Measurements from ENCODE around the gene GAREM1.

The GAREM1 gene

GRCh38 chr18:32455361-32455760, 15.3 kb downstream of the GAREM1 start:
- no peak for DNase-seq

- DNase-seq: no peak
Observed at GRCh38 chr18:32454593-32454992, 16.1 kb downstream of the GAREM1 start.

GRCh38 chr18:32450874-32451273, 19.8 kb downstream of the GAREM1 start:
- DNase-seq: no peak

- DNase-seq: no peak
Observed at GRCh38 chr18:32450026-32450691, 20.5 kb downstream of the GAREM1 start.

GRCh38 chr18:32446780-32447179, 23.9 kb downstream of the GAREM1 start:
- no peak for DNase-seq

- no peak for DNase-seq
Observed at GRCh38 chr18:32445846-32446245, 24.8 kb downstream of the GAREM1 start.

GRCh38 chr18:32443706-32444215, 26.9 kb downstream of the GAREM1 start:
- no peak for DNase-seq

- no peak for DNase-seq
Observed at GRCh38 chr18:32443033-32443705, 27.5 kb downstream of the GAREM1 start.

- no peak for DNase-seq
Observed at GRCh38 chr18:32442575-32442974, 28.1 kb downstream of the GAREM1 start.

- no peak for DNase-seq
Observed at GRCh38 chr18:32441533-32441932, 29.1 kb downstream of the GAREM1 start.

- no peak for DNase-seq
Observed at GRCh38 chr18:32440518-32440917, 30.2 kb downstream of the GAREM1 start.

- DNase-seq: no peak
Observed at GRCh38 chr18:32439802-32440201, 30.9 kb downstream of the GAREM1 start.

GRCh38 chr18:32439241-32439640, 31.4 kb downstream of the GAREM1 start:
- DNase-seq: no peak

GRCh38 chr18:32438173-32438572, 32.5 kb downstream of the GAREM1 start:
- no peak for DNase-seq

GRCh38 chr18:32437100-32437834, 33.4 kb downstream of the GAREM1 start:
- no peak for DNase-seq

GRCh38 chr18:32435631-32436500, 34.8 kb downstream of the GAREM1 start:
- no peak for DNase-seq

- no peak for DNase-seq
Observed at GRCh38 chr18:32431753-32432152, 38.9 kb downstream of the GAREM1 start.

- DNase-seq: no peak
Observed at GRCh38 chr18:32429402-32429801, 41.3 kb downstream of the GAREM1 start.

- DNase-seq: no peak
Observed at GRCh38 chr18:32427084-32427900, 43.4 kb downstream of the GAREM1 start.

- DNase-seq: no peak
Observed at GRCh38 chr18:32425466-32425865, 45.2 kb downstream of the GAREM1 start.

GRCh38 chr18:32424696-32425095, 46.0 kb downstream of the GAREM1 start:
- no peak for DNase-seq

All from NCI-H2107 (cell line).